ENCODE measurements around the gene FABP6. TPM values are rescaled to one million over a fixed set of nuclear protein-coding genes. Genes with fewer than 3 reads are reported as not detected.
"Not testable (repeated sequence)": the region's sequence is repeated elsewhere in the genome, so short reads cannot be mapped to it uniquely, and the experiment has no call there.

FABP6 gene
- total RNA-seq, 1 donor from 2014 or later = not detected

DNA sequence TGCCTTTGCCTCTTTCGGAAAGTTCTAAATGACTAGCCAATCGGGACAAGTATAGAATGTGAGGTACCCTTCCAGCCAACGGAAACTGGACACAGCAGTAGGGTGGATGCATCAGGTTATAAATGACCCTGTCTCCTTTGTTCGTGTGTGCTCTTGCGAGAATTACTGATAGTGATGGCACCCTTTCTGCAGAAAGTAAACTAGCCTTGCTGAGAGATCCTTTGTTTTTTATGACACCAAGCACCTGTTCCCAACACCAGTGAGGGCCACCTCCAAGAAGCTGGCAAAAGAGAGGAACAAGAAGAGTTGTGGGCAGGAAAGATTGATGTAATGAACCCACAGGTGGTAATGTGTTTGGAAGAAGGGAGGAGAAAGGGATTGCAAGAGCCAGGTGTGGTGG lies 42.8 kb upstream of the FABP6 start:
- Histone ChIP-seq H3K27me3 (ENCODE audit: control insufficient read depth, insufficient read depth, low read length) (no peaks in the 10 kb centered on the region), H3K4me3 (ENCODE audit: low read depth, low read length) (no peak overlapping the region), H3K36me3 (ENCODE audit: control insufficient read depth, insufficient read depth, low read length) (no peaks in the 10 kb centered on the region)
- no peak for DNase-seq (ENCODE audit: low read depth)
- no peak for FAIRE-seq
- TF ChIP-seq, protein P1, sequence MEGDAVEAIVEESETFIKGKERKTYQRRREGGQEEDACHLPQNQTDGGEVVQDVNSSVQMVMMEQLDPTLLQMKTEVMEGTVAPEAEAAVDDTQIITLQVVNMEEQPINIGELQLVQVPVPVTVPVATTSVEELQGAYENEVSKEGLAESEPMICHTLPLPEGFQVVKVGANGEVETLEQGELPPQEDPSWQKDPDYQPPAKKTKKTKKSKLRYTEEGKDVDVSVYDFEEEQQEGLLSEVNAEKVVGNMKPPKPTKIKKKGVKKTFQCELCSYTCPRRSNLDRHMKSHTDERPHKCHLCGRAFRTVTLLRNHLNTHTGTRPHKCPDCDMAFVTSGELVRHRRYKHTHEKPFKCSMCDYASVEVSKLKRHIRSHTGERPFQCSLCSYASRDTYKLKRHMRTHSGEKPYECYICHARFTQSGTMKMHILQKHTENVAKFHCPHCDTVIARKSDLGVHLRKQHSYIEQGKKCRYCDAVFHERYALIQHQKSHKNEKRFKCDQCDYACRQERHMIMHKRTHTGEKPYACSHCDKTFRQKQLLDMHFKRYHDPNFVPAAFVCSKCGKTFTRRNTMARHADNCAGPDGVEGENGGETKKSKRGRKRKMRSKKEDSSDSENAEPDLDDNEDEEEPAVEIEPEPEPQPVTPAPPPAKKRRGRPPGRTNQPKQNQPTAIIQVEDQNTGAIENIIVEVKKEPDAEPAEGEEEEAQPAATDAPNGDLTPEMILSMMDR (IDR thresholded peaks at IDR 0.05; ENCODE audit: insufficient read depth, low read length, severe bottlenecking) = no peak

DNA sequence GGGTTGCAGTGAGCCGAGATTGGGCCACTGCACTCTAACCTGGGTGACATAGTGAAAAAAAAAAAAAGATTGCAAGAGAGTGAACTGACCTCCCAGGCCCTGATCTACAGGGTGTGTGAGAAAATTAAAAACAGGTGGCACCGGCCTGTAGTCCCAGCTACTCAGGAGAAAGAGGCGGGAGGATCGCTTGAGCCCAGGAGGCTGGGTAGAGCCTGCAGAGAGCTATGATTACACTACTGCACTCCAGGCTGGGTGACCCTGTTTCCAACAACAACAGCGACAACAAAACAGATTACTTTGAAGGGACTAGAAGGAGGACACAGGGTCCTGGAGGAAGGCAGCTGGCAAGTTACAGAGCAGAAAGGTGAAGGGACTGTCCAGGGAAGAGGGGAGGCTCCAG lies 42.2 kb upstream of the FABP6 start:
- H3K36me3 ChIP-seq (ENCODE audit: control insufficient read depth, insufficient read depth, low read length) = no peaks in the 10 kb centered on the region
- FAIRE-seq = no peak
- H3K27me3 ChIP-seq (ENCODE audit: control insufficient read depth, insufficient read depth, low read length) = no peaks in the 10 kb centered on the region
- TF ChIP-seq, protein P1 (IDR thresholded peaks at IDR 0.05; ENCODE audit: insufficient read depth, low read length, severe bottlenecking) = no peak
- no peak for DNase-seq (ENCODE audit: low read depth)
- H3K4me3 ChIP-seq (ENCODE audit: low read depth, low read length) = no peak overlapping the region

DNA sequence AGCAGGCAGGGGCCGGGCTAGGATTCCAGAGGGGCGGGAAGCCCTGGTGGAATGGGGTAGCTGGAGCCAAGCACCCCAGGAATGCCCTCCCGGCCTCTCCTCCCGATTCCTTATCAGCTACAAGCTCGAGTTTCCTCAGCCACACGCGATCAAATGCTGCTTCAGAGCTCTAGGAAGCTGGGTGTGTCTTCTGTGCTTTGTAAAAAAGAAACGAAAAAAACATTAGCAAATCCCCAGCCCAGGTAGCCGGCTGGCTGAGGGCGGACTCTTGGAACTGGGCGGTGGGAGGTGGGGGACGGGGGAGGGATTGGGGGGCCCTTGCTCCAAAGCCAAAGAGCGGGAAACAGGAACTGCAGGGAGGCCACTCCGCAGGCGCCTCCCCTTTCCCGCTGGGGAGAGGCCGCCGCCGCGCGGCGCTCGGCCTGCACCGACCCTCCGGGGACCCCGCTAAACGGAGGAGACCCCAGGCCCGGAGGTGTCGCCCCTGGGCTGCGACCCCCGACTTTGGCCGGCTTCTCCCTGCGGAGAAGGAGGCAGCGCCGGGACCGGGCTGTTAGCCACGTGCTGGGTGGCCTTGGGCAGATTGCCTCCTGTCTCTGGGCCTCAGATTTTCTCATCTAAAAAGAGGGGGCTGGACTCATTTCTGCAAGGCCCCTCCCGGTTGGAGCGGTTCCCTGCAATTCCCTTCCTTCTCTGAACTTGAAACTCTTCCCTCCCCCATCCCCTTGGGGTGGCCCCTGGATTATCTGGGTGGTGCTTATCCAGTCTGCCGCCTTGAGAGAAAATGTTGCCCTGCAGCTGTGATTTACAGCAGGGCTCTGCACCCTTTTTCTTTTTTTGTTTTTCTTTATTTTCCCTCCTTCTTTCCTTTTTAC lies 40.9 kb upstream of the FABP6 start:
- TF ChIP-seq, protein P1 (IDR thresholded peaks at IDR 0.05; ENCODE audit: insufficient read depth, low read length, severe bottlenecking) = peak; percentile 23
- DNase-seq (ENCODE audit: low read depth) = peak; percentile 38
- H3K36me3 ChIP-seq (ENCODE audit: control insufficient read depth, insufficient read depth, low read length) = no peaks in the 10 kb centered on the region
- H3K4me3 ChIP-seq (ENCODE audit: low read depth, low read length) = peak overlapping the region; percentile 36
- FAIRE-seq = no peak
- H3K27me3 ChIP-seq (ENCODE audit: control insufficient read depth, insufficient read depth, low read length) = no peaks in the 10 kb centered on the region

DNA sequence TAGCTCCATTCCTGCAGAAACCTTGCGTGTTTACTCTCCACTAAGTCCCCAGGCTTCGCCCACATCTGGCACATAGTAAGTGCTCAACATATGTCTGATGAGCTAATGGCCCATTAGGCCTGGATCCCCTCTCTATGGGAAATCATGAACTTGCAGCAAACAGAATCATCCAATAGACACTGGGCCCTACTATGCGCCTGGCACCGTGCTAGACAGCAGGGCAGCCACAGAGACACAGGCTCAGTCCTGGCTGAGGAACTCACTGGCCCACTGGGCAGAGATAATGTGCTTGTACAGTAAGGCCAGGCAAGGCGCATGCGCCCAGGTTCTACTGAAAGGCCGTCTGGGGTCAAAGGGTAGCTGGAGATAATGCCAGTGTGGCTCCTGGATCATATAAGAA lies 36.9 kb upstream of the FABP6 start:
- TF ChIP-seq, protein P1 (IDR thresholded peaks at IDR 0.05; ENCODE audit: insufficient read depth, low read length, severe bottlenecking) = no peak
- H3K36me3 ChIP-seq (ENCODE audit: control insufficient read depth, insufficient read depth, low read length) = no peaks in the 10 kb centered on the region
- no peaks in the 10 kb centered on the region for H3K27me3 ChIP-seq (ENCODE audit: control insufficient read depth, insufficient read depth, low read length)
- FAIRE-seq (no peak), DNase-seq (ENCODE audit: low read depth) (no peak)
- no peak overlapping the region for H3K4me3 ChIP-seq (ENCODE audit: low read depth, low read length)

DNA sequence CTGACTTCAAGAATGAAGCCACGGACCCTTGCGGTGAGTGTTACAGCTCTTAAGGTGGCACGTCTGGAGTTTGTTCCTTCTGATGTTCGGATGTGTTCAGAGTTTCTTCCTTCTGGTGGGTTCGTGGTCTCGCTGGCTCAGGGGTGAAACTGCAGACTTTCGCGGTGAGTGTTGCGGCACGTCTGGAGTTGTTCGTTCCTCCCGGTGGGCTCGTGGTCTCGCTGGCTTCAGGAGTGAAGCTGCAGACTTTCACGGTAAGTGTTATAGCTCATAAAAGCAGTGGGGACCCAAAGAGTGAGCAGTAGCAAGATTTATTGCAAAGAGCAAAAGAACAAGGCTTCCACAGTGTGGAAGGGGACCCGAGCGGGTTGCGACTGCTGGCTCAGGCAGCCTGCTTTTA lies 36.2 kb upstream of the FABP6 start:
- not testable (repeated sequence) for FAIRE-seq; H3K36me3 ChIP-seq (ENCODE audit: control insufficient read depth, insufficient read depth, low read length); H3K4me3 ChIP-seq (ENCODE audit: low read depth, low read length); H3K27me3 ChIP-seq (ENCODE audit: control insufficient read depth, insufficient read depth, low read length); DNase-seq (ENCODE audit: low read depth)

DNA sequence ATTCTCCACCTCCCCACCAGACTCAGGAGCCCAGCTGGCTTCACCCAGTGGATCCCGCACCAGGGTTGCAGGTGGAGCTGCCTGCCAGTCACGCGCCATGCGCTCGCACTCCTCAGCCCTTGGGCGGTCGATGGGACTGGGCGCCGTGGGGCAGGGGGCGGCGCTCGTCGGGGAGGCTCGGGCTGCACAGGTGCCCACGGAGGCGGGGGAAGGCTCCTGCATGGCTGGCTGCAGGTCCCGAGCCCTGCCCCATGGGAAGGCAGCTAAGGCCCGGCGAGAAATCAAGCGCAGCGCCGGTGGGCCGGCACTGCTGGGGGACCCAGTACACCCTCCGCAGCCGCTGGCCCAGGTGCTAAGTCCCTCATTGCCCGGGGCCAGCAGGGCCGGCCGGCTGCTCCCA lies 35.5 kb upstream of the FABP6 start:
- H3K27me3 ChIP-seq (ENCODE audit: control insufficient read depth, insufficient read depth, low read length); DNase-seq (ENCODE audit: low read depth); H3K4me3 ChIP-seq (ENCODE audit: low read depth, low read length); FAIRE-seq; H3K36me3 ChIP-seq (ENCODE audit: control insufficient read depth, insufficient read depth, low read length): not testable (repeated sequence)
